GM21737 (cell line): ENCODE data around the gene CIBAR2.
"Not testable (repeated sequence)": the region's sequence is repeated elsewhere in the genome, so short reads cannot be mapped to it uniquely, and the experiment has no call there.

ENCODE experiments used
- ATAC-seq: cut with Tn5 transposase; IDR thresholded peaks from one replicate; pipeline ENCODE4 v1.9.1; 2021; ENCODE audit warnings: mild to moderate bottlenecking, moderate library complexity; ENCODE audit not compliant: unreplicated experiment

CIBAR2 gene

DNA sequence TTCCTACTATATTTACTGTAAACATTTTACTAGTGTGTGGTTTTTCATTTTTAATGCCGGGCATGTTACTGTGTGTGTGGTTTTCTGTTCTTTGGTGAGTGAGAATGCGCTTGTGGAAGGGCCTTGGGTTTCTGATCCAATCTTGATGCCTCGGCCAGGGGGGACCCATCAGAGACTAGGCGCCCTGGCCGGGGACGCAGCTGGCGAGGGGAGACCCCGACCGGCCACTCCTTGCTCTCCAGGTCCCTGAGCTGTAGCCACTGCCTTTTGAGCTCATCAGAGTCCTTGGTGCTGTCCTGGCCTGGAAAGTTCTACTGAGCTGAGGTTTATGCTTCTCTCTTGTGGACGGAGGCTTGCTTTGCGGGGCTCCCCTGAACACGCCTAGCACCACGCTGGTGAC, 47.2 kb downstream of the CIBAR2 start:
- ATAC-seq = no peak

DNA sequence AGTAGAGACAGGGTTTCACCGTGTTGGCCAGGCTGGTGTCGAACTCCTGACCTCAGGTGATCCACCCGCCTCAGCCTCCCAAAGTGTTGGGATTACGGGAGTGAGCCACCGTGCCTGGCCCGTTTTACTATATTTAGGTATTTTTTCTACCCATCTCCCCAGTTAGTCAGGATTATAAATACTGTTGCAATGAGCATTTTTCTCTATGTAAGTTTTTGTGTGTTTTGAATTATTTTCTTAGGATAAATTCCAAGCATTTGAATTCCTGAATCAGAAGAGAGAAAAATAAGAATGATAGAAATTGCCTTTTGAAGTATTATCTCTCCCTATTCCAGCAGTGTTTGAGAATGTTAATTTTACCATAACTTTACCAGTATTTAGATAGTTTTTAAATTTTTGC, 48.1 kb downstream of the CIBAR2 start:
- no peak for ATAC-seq

DNA sequence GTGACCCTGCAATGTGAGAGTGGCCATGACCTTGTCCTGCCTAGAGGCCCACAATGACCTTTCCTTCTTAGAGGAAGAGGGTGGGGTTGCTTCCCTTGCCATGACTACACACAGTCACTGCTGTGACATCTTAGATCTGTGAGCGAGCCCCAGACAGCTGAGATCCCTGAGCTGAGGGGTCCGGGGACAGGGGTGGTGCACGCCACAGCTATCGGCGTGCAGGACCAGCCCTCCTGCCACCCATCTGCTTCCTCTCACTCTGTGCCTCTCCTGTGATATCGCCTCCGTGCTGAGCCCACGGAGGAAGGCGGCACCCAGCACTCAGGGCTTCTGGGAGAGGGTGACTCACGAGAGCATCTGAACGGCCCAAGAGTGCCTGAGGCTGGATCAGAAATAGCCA, 49.4 kb downstream of the CIBAR2 start:
- no peak for ATAC-seq

DNA sequence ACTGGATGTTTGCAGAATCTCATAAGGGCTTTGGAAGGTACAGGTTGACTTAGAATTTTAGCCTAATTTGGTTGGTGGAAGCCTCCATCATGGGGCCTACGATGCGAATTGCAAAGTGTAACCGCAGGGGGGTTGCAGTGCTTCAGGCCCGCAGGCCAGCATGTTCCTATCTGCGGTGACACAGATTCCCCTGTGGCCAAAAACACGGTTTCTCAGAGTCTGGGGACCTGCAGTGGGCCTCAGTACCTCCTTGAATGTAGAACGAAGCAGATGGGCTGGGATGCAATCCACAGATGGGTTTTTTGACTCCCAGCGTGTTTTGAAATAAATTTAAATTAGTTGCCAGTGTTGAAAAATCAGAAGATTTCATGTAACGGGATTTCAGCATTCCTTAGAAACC, 49.9 kb downstream of the CIBAR2 start:
- no peak for ATAC-seq

DNA sequence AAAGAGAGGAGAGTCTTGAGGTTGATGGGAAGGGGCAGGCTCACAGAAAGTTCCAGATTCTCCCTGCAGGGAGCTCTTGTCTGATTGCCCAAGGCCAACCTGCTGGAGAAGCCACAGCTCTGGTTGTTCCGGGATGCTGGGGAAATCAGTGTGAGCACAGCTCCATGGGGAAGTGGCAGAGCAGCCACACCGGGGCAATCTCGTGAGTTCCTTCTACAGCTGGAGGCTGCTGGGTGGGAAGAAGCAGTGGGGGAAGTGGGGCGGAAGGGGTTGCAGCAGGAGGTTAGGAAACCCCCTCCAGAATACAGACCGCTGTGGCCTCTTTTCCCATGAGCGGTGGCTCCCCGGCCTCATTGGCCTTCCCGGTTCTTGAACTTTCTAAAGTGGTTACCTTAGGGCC, 50.7 kb downstream of the CIBAR2 start:
- no peak for ATAC-seq

DNA sequence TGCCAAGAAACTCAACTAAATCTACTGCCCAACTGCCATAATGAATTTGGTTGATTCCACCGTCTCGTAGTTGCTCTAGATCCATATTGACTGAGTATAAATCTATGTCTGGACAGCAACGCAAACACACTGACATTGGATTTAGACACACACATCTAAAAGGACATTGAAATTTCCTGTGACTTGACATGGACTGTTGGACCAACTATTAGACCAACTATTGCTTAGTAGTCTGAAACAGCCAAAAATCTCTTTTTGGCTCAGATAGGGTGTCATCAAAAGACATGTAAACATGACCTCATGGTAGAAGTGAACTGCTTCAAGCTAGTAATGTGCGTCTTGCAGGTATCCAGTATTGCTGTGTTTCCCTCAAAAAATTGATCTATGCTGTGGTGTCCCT, 53.4 kb downstream of the CIBAR2 start:
- no peak for ATAC-seq

DNA sequence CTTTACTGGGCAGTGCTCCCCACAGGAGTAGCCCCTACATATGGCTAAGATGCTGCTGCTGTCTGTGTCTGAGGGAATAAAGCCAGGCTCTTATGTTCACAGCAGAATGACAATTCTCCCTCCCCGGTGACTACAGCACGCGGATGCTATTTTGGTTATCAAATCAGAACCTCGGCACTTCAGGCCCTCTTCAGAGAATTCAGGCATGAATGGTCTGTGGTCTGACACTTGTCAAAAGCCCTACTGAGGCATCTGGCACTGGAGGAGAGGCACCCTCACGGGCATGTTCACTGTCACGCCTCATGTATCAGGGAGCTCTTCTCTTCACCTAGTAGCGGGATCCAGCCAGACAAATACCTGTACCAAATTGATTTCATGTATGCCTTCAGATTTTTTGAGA, 54.3 kb downstream of the CIBAR2 start:
- no peak for ATAC-seq

DNA sequence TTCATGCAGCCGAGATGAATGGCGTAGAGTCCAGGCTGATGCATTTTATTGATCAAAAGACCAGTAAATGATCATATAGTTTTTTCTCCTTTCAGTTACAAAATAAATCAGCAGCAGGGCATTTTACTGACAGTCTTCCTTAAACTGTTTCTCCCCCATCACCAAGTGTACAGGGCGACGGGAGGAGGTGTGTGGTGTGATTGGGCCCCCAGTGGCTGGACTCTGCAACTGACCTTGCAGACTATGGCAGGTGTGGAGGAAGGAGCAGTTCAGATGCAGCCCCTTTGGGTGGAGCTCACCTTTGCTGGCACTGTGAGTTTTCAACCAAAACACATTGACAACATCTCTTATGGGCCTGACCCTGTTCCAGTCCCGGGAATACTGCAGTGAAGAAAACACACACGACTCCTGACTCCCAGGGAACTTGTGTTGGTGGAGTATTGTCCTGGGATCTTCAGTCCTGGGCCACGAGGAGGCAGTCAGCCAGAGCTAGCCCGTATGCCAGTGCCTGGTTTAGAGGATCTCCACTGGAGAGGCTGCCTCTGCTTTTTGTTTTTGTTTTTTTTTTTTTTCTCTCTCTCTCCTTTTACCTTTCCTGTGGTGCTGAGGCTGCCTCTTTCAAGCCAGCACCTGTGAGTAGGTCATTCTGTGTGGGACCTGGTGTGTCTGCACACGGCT, 54.9 kb downstream of the CIBAR2 start:
- ATAC-seq = no peak

DNA sequence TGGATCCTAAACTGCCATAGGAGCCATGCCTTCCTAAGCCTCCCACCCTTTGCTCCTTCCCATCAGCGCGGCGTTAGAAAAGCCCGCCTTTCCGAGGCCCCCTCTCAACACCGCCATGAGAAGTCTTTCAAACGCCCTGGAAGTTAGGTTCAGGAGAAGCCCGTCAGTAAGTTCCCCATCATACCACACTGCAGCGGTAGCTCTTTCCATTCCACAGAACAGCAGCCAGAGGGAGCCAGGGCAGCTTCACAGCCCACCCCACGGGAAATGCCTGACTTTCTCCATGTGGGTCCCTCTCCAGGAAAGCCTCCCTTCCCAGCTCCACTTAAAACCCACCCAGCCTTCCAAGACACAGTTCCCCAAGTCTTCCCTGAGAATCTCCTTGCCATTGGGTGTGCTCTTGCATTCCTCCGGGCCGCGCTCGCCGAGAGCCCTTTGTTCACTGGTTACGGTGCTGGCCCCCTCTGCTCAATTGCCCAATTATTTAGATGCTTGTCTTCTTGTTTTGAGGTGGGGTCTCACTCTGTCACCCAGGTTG, 56.0 kb downstream of the CIBAR2 start:
- no peak for ATAC-seq

DNA sequence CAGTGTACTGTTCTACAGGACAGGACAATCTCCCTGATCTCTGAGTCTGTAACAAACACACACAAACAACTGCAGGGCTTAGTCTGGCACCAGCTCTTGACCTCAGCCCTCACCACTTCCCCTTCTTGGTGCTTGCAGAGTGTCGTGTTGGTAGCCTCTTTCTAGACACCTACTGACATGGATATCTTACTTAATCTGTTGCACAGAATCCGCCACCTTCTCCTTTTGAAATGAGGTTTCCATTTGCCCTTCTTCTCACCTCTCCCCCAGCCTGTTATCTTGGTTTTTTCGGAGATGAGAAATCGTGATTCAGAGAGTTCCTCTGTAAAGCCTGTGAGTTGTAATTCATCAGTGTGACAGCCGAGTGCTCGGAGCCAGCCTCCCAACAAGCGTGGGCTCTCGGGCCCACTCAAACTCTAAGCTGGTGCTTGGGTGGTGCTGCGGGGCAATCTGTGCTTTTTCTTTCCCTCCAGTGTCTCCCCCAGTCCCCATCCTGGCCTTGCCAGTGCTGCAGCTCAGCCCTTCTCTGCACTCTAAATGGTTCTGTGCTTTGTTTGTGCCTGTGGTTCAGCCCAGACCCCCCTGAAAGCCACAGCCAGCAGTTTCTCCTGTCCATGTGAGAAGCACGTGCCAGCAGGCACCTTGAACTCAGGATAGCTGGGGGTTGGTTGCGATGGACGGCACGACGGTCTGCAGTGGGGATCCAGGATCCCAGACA, 56.6 kb downstream of the CIBAR2 start:
- peak; percentile 89 for ATAC-seq

DNA sequence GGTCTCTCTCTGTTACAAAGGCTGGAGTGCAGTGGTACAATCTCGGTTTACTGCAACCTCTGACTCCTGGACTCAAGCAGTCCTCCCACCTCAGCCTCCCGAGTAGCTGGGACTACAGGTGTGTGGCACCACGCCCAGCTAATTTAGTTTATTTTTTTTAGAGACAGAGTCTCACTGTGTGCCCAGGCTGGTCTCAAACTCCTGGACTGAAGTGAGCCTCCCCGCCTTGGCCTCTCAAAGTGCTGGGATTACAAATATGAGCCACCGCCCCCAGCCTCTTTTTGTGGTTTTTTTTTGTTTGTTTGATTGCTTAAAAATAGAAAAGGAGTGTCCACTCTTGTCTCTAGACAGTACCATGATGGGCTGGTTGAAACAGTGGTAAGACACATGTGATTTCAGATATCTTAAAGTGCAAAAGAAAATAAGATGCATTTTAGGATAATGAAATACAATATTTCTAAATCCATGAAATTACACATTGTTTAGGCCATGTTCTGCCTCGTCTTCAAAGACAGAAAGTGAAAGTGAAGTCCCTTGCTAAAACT, 57.3 kb downstream of the CIBAR2 start:
- ATAC-seq = no peak

DNA sequence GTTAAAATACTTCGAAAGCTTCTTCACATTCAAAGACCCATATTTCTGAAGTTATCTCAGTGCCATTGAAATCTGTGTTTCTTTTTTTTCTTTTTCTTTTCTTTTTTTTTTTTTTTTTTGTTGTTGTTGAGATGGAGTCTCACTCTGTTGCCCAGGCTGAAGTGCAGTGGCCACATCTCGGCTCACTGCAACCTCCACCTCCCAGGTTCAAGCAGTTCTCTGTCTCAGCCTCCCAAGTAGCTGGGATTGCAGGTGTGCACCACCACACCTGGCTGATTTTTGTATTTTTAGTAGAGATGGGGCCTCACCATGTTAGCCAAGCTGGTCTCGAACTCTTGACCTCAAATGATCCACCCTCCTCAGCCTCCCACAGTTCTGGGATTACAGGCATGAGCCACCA, 58.0 kb downstream of the CIBAR2 start:
- ATAC-seq = not testable (repeated sequence)

DNA sequence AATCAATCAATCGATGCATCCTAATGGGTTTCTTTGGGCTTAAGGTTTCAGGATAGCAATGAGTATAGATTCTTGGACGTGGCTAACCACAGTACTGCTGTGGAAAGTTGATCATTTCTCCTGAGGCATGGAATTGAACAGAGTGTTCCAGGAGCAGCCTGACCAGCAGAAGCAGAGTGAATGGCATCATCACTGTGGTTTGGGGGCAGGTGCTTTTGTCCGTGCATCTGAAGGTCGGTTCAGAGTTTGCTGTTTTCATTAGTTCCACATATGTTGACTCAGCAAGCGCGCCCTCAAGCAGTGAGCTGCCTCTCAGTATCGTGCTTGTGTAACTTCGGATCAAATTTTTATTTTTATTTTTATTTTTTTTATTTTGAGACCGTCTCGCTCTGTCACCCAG, 59.7 kb downstream of the CIBAR2 start:
- ATAC-seq = no peak

DNA sequence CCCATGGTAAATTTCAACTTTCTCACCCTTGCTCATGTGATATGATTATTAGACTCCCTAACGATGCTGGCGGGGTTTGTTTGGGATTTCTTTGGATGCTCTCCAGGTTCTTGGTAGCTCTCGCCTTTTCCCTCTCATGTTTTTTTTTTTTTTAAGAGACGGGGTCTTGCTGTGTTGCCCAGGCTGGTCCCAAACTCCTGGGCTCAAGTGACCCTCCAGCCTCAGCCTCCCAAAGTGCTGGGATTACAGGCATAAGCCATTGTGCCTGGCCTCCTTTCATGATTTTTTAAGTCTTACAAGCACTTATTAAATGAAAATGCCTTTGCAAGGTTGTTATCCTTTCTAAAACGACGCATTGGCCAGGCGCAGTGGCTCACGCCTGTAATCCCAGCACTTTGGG, 60.6 kb downstream of the CIBAR2 start:
- ATAC-seq = no peak

DNA sequence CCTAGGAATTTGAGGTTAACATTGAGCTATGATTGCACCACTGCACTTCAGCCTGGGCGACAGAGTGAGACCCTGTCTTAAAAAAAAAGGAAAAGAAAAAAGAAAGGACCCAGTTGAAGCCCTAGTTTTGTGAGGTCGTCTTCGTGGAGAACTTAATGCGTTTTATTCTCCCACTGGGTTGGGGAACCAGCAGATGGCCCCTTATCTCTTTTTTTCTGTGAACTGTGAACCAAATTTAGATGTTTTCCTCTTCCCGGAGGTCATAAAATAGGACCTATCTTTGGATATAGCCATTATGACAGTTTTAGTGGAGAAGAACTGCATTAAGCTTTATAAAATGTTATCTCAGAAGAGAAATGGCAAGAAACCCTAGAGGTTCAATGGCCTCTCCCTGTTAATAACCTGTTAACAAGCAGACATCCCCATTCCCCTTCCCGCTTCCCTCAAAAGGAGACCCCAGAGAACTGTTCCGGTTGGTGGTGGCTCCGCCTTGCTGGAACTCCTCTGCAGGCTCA, 61.1 kb downstream of the CIBAR2 start:
- no peak for ATAC-seq

DNA sequence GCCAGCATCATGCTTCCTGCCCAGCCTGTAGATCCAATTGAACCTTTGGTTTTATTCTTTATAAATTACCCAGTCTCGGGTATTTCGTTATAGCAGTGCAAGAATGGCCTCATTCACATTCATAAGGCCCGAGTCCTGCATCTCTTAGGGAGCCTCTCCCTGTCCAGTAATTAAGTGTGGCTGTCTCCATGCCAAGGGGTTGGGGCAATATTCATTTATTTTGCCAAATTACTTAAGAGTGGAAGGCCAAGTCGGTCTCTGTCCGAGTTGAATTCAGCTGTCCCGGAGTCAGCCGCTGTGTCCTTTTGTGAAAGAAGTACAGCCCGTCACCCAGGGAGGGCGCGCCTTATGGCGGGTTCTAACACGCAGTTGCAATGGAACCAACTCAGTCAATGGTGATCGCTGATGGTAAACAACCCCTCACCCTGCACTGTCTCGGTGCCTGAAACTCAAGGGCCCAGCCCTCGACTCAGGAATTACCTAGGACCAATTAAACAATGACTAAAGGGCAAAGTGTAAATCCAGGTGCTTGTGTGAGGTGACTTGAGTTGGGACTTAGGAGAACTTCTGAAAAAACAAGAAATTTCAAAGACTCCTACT, 62.5 kb downstream of the CIBAR2 start:
- no peak for ATAC-seq

DNA sequence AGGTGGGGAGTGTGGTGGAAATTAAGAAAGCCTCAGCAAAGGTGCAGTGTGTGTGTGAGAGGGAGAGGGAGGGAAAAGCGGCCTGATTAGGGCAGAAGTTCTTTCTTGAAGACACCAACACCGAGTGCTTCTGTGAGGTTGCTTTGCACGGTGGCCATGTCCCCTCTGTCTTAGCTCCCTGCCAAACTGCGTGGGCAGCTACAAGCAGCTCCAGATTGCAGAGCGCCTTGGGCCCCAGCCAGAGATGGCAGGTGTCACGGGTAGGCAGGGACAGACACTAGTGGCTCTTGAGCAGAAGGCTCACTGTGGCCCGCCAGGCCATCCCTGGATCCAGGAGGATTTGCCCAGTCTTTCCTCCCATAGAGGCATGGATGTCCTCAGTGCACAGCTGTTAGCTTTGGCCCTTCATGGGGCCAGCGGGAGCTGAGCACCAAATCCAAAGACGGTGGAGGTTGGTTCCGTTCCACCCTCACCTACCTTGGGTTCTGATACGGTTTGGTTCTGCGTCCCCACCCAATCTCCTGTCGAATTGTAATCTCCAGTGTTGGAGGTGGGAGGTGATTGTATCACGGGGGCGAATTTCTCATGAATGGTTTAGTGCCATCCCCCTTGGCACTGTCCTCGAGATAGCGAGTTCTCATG, 63.2 kb downstream of the CIBAR2 start:
- no peak for ATAC-seq
